ENCODE results near the gene TMPRSS4.

DNA sequence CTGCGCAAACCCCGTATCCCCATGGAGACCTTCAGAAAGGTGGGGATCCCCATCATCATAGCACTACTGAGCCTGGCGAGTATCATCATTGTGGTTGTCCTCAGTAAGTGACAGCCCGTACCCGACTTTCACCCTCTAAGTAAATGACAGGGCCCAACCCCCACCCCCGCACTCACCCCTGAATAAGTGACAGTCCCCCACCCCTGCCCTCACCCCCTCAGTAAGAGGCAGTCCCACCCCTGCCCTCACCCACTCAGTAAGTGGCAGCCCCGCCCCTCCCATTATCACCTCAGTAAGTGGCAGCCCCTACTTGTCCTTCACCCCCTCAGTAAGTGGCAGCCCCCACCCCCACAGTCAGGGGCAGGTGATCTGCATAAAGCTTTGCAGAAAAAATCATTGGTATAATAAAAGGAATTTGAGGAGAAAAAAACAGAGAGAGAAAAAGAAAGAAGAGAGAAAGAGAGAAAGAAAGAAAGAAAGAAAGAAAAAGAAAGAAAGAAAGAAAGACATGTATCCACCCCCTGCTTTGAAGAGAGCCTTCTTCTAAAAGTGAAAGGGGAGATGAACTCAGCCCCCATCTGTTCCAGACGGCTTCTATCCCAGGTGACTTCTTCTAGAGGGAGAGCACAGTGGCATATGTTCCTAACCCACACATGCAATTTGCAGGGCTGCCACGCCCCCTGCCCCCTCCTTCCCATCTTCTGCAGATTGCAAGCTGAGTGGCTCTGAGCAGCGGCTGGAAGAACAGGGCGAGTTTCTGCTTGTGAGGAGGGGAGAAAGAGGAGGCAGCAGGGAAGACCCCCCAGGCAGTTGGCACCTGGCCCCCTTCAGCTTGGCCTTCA, 22.3 kb downstream of the TMPRSS4 start:
- TF ChIP-seq, protein P1, sequence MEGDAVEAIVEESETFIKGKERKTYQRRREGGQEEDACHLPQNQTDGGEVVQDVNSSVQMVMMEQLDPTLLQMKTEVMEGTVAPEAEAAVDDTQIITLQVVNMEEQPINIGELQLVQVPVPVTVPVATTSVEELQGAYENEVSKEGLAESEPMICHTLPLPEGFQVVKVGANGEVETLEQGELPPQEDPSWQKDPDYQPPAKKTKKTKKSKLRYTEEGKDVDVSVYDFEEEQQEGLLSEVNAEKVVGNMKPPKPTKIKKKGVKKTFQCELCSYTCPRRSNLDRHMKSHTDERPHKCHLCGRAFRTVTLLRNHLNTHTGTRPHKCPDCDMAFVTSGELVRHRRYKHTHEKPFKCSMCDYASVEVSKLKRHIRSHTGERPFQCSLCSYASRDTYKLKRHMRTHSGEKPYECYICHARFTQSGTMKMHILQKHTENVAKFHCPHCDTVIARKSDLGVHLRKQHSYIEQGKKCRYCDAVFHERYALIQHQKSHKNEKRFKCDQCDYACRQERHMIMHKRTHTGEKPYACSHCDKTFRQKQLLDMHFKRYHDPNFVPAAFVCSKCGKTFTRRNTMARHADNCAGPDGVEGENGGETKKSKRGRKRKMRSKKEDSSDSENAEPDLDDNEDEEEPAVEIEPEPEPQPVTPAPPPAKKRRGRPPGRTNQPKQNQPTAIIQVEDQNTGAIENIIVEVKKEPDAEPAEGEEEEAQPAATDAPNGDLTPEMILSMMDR (IDR thresholded peaks at IDR 0.05): no peak
- TF ChIP-seq POLR2AphosphoS5 (IDR thresholded peaks at IDR 0.05): no peak
